Heart left ventricle (tissue), 13 donors: Measurements from ENCODE around the gene TUNAR.

Source experiments
- CTCF ChIP-seq, 12 donors: fragments of 200-600 bp; sonication (generic) in 4 of 12; IDR thresholded peaks; one replicate each; pipeline versions ENCODE4 v1.5.0 to v1.8.0; 2018 to 2022; ENCODE audit warnings: antibody characterized with exemption in 12 of 12, mild to moderate bottlenecking in 5 of 12
- POLR2A ChIP-seq, 2 donors: fragments of 450-650 bp; IDR thresholded peaks; one replicate each; pipeline ENCODE4 v1.6.1; 2017; ENCODE audit warnings: antibody characterized with exemption in 2 of 2, mild to moderate bottlenecking in 2 of 2, moderate library complexity in 2 of 2
- donor health status: ischemic (EF 13 %, LVEDD 7.1; RV severe dilation, severe dysfunction).
- donor health status: DM: no; HTN: yes; CAD: no.
- donor health status: DM: no; HTN: no; CAD: no.
- donor health status: ischemic (EF 25% LVEDD 6.9; RV normal size, moderate dysfunction).
- donor health status: ischemic (EF 25% LVEDD 5.7; RV mildly dilated, moderate dysfunction).
- donor health status: ischemic (EF 35%, LVEDD 5.7; RV mildly dilated, moderate dysfunction).
- donor health status: nonischemic (EF 11% LVEDD 7.7; RV severe dilation, severe dysfunction).
- donor health status: DM: yes; HTN: yes; CAD: no.
- donor health status: PGD.
- donor health status: ischemic (EF 29% LVEDD 5.4; RV normal size, mild dysfunction).
- donor health status: nonischemic (EF 23%, LVEDD 6.1; RV moderate dilation, normal function).

DNA sequence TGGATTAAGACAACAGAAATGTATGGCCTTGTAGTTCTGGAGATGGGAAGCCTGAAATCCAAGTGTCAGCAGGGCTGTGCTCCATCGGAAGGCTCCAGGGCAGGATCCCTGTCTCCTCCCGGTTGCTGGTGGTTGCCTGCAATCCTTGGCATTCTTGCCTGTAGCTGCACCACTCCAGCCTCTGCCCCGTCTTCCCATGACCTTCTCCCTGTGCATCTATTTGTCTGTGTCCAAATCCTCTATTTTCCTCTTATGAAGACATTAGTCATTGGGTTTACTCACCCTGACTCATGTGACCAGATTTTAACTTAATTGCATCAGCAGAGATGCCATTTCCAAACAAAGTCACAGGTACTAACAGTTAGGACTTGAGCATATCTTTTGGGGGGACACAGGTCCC, 15.1 kb downstream of the TUNAR start:
- TF ChIP-seq CTCF (IDR thresholded peaks at IDR 0.05), result no peak
- TF ChIP-seq POLR2A (IDR thresholded peaks at IDR 0.05), result no peak
